NT2/D1 (cell line): Measurements from ENCODE around the gene PLXNA1.

Source experiments
- SUZ12 ChIP-seq: IDR thresholded peaks from 2 replicates; pipeline ENCODE4 v1.6.1; 2011; ENCODE audit not compliant: insufficient read length, insufficient read depth; ENCODE audit errors: extremely low read depth
- ZNF274 ChIP-seq: IDR thresholded peaks from 2 replicates; pipeline ENCODE4 v1.6.1; 2011; ENCODE audit warnings: mild to moderate bottlenecking, low read depth, low read length

DNA sequence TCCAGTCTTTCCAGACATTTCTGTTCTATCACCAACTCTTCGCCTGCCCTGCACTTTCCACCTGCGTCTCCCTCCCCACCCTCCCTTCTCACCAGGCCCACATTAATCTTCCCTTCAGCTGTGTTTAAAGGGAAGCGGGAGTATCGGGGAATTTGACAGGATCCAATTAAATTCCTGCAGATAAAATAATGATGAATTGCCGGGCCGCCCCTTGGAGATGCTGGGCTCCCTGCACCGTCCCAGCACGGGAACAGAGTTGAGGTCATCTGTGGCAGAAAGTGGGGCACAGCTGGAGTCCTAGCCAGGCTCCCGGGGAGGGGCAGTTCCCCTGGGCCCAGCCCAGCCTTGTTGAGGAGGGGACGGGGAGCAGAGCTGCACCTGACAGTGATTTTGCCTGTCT, 30.3 kb downstream of the PLXNA1 start:
- TF ChIP-seq ZNF274 (no peak), SUZ12 (no peak)
